AG09319 (cell line): ENCODE results near the gene HTT.

Experiments used
- DNase-seq: peaks from one replicate; pipeline ENCODE4 v3.0.0-alpha.2; 2010; ENCODE audit warnings: low read depth; ENCODE audit errors: extremely low read depth
- TF ChIP-seq, protein P1 (sequence below): IDR thresholded peaks from 2 replicates; pipeline ENCODE4 v1.5.1; 2011; ENCODE audit warnings: low read depth, mild to moderate bottlenecking, inconsistent platforms, low read length, moderate library complexity

Gene HTT

GRCh38 chr4:3257556-3258482 lies 183.3 kb downstream of the HTT start:
- DNase-seq = no peak
- TF ChIP-seq, protein P1, sequence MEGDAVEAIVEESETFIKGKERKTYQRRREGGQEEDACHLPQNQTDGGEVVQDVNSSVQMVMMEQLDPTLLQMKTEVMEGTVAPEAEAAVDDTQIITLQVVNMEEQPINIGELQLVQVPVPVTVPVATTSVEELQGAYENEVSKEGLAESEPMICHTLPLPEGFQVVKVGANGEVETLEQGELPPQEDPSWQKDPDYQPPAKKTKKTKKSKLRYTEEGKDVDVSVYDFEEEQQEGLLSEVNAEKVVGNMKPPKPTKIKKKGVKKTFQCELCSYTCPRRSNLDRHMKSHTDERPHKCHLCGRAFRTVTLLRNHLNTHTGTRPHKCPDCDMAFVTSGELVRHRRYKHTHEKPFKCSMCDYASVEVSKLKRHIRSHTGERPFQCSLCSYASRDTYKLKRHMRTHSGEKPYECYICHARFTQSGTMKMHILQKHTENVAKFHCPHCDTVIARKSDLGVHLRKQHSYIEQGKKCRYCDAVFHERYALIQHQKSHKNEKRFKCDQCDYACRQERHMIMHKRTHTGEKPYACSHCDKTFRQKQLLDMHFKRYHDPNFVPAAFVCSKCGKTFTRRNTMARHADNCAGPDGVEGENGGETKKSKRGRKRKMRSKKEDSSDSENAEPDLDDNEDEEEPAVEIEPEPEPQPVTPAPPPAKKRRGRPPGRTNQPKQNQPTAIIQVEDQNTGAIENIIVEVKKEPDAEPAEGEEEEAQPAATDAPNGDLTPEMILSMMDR = no peak

- TF ChIP-seq, protein P1 = no peak
- DNase-seq = no peak
These were observed 187.1 kb downstream of the HTT start for GRCh38 chr4:3261411-3262207.

DNA sequence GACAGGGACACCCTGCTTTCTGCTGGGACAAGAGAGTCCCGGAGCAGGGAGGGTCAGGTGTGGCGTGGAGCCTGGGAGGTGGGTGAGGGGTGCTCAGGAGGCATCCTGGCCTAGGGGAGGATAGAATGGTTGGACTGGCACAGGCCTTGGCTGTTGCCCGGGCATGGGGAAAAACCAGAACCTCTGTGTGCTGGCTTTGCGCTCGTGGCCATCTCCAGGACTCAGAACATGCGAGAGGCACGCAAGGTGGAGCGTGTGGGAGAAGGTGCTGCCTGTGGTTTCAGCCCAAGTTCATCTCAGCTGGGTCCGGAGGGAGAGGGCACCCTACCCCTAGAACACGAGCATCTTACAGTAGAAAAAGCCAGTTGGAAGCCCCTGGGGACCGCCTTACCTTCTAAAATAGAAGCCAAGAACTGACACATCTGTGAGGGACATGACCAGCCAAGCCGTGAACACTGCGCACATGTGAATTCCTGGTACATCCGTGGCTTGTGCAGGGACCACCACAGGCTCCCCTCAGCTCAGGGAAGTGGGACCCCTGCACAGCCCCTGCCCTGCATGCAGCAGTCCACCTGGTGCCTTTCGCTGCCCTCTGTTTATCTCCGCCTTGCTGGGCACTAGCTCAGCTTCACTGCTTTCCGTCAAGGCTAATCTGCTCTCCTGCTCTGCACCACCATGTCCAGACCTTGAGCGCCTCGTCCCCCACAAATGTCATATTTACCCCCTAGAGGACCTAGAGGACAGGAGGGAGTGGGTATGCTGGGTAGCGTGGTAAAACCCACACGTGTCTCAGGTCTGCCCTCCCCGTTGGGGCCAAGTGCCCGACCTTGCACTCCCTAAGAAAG lies 187.9 kb downstream of the HTT start:
- no peak for DNase-seq
- TF ChIP-seq, protein P1 = no peak

GRCh38 chr4:3263053-3263875 lies 188.8 kb downstream of the HTT start:
- DNase-seq = no peak
- TF ChIP-seq, protein P1 = no peak

GRCh38 chr4:3263876-3264193 lies 189.4 kb downstream of the HTT start:
- TF ChIP-seq, protein P1 = no peak
- DNase-seq = no peak

DNA sequence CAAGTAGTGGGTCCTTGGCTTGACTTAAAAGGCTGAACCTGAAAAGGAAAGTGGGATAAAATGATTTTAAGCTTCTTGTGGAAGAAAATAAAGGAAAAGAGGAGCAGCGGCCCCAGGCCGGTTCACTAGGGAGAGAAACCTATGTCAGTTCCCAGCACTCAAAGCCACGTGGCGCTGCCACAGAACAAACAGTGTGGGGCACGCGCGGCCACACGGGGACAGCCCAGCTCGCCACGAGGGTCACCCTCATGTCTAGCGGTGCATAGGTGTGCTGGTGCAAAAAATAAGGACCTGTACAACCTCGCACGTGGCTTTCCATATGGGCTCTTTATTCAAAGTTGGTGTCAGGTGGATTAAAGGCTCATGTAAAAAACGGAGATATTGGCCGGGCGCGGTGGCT lies 191.6 kb downstream of the HTT start:
- no peak for DNase-seq
- TF ChIP-seq, protein P1 = no peak
